HG03196 (cell line): Measurements from ENCODE around the gene OR10G7.

Experiments
- ATAC-seq: cut with Tn5 transposase; IDR thresholded peaks from one replicate; pipeline ENCODE4 v1.9.1; 2021; ENCODE audit not compliant: unreplicated experiment

OR10G7 gene, protein sequence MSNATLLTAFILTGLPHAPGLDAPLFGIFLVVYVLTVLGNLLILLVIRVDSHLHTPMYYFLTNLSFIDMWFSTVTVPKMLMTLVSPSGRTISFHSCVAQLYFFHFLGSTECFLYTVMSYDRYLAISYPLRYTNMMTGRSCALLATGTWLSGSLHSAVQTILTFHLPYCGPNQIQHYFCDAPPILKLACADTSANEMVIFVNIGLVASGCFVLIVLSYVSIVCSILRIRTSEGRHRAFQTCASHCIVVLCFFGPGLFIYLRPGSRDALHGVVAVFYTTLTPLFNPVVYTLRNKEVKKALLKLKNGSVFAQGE

GRCh38 chr11:124041254-124041653, at the start of gene OR10G7:
OR10G7 (minus strand) TSS chr11:124041325; CDS start chr11:124039001, 2,324 bp downstream.
- ATAC-seq: no peak

- no peak for ATAC-seq
These were observed 45.1 kb upstream of the OR10G7 start for GRCh38 chr11:124085997-124086846.

- no peak for ATAC-seq
These were observed 44.5 kb upstream of the OR10G7 start for GRCh38 chr11:124085583-124085982.

DNA sequence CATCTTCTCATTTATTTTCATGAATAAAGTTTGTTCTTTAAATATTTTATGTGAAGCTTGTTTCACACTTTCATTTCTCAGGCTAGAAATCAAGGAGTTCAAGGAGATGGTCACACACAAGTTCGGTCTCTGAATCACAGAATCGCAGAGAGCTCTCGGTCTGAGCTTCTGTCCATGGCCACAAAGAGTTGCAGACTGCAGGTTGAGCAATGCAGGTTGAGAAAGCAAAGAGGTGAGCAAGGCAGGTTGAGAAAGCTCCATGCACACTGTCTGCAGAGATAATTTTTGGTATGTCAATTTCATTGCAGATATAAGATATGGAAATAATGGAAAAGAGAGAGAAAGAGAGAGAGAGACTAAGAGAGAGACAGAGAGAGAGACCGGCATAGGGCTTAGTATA, 41.2 kb upstream of the OR10G7 start:
- ATAC-seq: no peak

DNA sequence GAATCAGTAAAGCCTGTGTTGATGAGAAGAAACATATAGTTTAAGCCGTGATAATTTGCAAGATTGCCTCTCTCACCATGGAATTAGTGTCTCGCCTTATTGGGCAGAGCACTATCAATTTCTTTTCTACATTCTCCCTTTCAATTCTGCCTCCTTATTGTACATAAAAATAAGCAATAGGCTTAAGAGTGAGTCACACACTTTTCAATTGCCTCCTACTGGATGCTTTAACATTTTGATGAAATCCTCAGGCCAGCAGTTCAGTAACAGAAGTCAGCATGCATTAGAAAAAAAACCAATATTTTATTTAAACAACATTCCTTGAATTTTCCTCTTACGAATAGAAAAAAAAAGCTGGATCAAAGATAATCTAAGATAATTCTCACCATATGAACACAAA, 40.4 kb upstream of the OR10G7 start:
- ATAC-seq: no peak

DNA sequence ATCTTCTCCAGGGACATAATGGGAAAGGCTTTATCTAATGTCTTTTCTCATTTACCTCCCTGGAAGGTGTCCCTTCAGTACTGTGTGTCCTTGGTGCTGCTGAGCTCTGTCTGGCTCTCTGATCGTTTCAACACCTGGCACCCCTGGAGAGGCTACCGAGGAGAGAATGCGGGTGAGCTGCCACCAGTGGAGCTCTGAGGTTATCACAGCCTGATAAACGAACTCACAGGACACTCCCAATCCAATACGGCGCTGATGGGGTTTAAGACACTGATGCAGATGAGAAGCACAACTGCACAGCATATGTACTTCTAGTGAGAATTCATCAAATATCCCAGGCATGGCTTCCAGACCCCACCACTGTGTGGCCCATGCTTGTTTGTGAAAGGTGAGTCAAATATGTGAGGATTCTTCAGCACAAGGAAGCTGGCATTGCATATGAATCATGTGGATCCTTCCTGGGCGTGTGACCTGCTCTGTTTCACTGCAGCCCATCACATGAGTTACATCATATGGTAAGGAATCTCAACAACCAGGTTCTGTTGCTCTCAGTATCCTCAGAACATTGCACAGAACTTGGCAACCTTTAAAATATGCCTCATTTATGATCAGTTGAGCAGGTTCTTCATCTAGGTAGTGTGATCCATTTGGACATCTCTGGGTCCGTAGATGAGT, 39.3 kb upstream of the OR10G7 start:
- no peak for ATAC-seq

DNA sequence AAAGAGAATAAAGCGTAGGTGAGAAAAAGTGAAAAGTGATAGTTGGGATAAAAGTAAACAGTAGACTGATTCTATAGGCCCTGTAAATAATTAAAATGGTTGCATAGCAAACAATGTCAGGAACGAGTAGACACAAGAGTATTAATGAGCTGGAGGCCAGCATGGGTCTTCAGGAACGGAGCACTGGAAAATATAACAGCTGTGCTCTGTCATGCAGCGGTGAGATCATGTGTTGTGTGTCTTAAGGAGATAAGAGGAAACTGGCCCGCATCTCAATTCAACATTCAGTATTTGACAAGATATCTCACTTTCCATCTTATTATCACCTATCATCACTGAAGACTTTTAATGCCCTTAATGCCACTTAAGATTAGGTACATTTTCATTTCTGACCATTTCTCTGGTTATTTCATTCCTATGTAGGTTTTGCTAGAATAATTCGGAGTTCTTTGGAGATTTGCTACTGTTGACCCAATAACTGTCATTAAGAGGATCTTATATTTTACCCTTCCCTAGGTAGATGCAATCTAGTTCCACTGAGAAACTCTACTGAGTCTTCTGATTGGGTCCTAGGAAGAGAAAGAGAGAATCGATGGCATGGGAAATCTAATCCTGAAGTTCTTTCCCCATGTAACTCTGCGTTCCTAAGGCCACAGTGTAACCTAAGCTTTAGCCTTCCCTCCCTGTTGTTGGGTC, 38.7 kb upstream of the OR10G7 start:
- no peak for ATAC-seq

GRCh38 chr11:124078591-124078990, 37.5 kb upstream of the OR10G7 start:
- no peak for ATAC-seq

- no peak for ATAC-seq
These were observed 36.1 kb upstream of the OR10G7 start for GRCh38 chr11:124077266-124077665.

GRCh38 chr11:124075841-124076651, 34.9 kb upstream of the OR10G7 start:
- ATAC-seq: peak; percentile 42

- no peak for ATAC-seq
These were observed 34.3 kb upstream of the OR10G7 start for GRCh38 chr11:124075492-124075840.

GRCh38 chr11:124074554-124074953, 33.4 kb upstream of the OR10G7 start:
- ATAC-seq: no peak

GRCh38 chr11:124072147-124072546, 31.0 kb upstream of the OR10G7 start:
- no peak for ATAC-seq

DNA sequence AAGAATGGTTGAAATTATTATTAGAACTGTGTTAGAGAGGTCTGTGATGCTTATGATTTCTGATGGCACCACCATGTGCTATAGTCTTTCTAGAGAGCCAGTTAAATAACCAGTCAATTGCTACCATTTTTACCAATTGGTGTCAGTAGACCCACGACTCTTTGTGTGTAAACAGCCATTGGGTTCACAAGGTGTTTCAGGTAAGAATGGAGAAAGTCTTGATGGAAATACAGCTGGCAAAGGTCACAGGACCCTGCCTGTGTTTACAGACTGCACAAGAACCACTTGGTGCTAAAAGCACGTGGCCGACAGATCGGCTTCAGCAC, 30.5 kb upstream of the OR10G7 start:
- no peak for ATAC-seq

DNA sequence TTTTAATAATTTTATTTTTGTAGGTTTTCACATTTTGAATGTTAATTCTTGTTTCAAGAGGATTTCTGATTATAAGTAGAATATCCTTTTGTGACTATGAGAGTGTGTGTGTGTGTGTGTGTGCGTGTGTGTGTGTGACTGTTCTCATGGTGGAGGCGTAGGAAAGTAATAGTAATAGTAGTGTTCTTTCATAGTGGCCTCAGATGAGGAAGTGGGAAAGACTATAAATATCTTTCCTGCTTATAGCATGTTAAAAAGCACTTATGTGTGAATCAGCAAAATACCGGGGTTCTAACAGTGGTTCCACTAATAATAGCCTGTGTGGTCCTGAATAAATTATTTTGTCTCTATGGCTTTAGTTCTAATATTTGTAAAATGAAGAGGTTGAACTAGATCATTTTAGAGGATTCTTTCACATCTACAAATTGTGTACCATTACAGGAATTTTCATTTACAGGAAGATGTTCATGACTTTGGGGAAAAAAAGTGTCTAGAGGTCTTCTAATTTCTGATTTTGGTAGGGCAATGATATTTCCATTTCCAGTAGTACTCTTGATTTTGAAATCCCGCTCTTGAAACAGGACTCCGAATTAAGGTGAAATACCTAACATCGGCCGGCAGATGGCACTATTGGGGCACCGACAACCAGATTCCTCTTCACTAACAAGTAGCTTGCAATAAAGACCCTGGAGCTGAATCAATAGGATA, 29.9 kb upstream of the OR10G7 start:
- ATAC-seq: peak; percentile 84

- ATAC-seq: peak; percentile 84
These were observed 28.6 kb upstream of the OR10G7 start for GRCh38 chr11:124069429-124070401.

DNA sequence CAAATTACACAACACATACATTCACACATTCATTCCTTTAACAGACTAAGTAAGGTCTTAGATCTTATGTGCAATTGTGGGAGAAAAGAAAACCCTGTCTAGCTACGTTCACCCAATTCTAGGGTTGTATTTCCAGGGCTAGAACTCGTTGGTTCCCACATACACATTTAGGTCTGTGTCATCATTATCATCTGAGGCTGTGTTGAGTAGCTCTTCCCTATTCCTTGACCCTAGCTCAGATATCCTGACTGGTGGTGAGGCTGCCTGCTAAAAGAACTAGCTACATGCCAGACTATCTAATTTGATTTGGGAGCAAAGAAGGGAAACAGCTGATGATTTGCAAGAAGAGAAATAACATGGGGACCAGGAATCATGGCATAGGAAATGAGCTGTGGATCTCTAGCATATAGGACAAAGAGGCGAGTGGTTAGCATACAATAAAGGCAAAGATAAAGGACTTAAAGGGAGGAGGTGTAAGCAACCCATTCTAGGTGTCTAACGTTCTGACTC, 27.5 kb upstream of the OR10G7 start:
- no peak for ATAC-seq

GRCh38 chr11:124052966-124053365, 11.8 kb upstream of the OR10G7 start:
- no peak for ATAC-seq

DNA sequence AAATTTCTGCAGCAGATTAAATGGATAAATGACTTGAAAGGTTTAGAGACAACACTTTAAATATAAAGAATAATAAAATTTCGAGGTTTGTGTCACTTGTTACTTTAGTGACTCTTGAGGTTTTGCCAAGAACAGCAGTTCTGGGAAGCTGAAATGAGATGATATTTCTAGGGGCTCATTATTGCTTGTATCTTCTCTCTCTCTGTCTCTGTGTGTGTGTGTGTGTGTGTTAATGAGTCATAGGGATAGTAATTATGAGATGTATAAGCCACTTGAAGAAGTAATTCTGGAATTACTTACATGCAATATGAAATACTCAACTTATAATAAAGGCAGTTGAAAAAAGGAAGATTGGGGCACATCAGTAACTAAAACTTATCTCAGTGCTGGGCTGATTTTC, 9.6 kb upstream of the OR10G7 start:
- ATAC-seq: no peak
